Measurements from ENCODE around the gene HPS6.

HPS6 gene

GRCh38 chr10:102072673-102073527 is 7.8 kb downstream of the HPS6 start:
- TF ChIP-seq ZFX (IDR thresholded peaks at IDR 0.05) (no peak), CTCF (conservative IDR thresholded peaks at IDR 0.05) (peak; percentile 95)
- H3K27ac ChIP-seq, result no peak overlapping the region

- H3K27ac ChIP-seq, result no peak overlapping the region
- TF ChIP-seq CTCF (conservative IDR thresholded peaks at IDR 0.05) (no peak), ZFX (IDR thresholded peaks at IDR 0.05) (no peak)
Observed at GRCh38 chr10:102083541-102083940, 18.4 kb downstream of the HPS6 start.

- TF ChIP-seq CTCF (conservative IDR thresholded peaks at IDR 0.05), result no peak
- H3K27ac ChIP-seq, result no peak overlapping the region
Observed at GRCh38 chr10:102085336-102085735, 20.2 kb downstream of the HPS6 start.

- no peak overlapping the region for H3K27ac ChIP-seq
- TF ChIP-seq ZFX (IDR thresholded peaks at IDR 0.05), result no peak
- TF ChIP-seq CTCF (conservative IDR thresholded peaks at IDR 0.05), result no peak
Observed at GRCh38 chr10:102086196-102086595, 21.0 kb downstream of the HPS6 start.

- H3K27ac ChIP-seq, result no peak overlapping the region
- no peak for TF ChIP-seq ZFX (IDR thresholded peaks at IDR 0.05)
- no peak for TF ChIP-seq CTCF (conservative IDR thresholded peaks at IDR 0.05)
Observed at GRCh38 chr10:102090772-102091171, 25.6 kb downstream of the HPS6 start.

GRCh38 chr10:102096449-102096848 is 31.3 kb downstream of the HPS6 start:
- no peak overlapping the region for H3K27ac ChIP-seq
- no peak for TF ChIP-seq ZFX (IDR thresholded peaks at IDR 0.05)
- TF ChIP-seq CTCF (conservative IDR thresholded peaks at IDR 0.05), result no peak

GRCh38 chr10:102101152-102101551 is 36.0 kb downstream of the HPS6 start:
- TF ChIP-seq ZFX (IDR thresholded peaks at IDR 0.05) (no peak), CTCF (conservative IDR thresholded peaks at IDR 0.05) (no peak)
- no peak overlapping the region for H3K27ac ChIP-seq

Measured in C4-2B (cell line).